Smooth muscle cell (in vitro differentiated cells): ENCODE data around the gene SSTR1. TPM values are rescaled to one million over a fixed set of nuclear protein-coding genes. Genes with fewer than 3 reads are reported as not detected.

Experiments used
- DNase-seq: peaks from one replicate; lab custom pipeline; 2025; ENCODE audit not compliant: unreplicated experiment; lab: John Stamatoyannopoulos, UW
- H2AFZ ChIP-seq: fragments of 200-600 bp; sonication (generic); 2 replicates; pipeline ENCODE4 v1.6.0; 2016; ENCODE audit warnings: antibody characterized with exemption, low read depth, mild to moderate bottlenecking
- H3F3A ChIP-seq: fragments of 200-600 bp; sonication (generic); 2 replicates; pipeline ENCODE4 v1.6.0; 2017; ENCODE audit warnings: antibody characterized with exemption, low read depth
- H3K27ac ChIP-seq: fragments of 200-600 bp; sonication (generic); 2 replicates; pipeline ENCODE4 v1.5.1; 2016; ENCODE audit warnings: low read depth, mild to moderate bottlenecking
- H3K27me3 ChIP-seq: fragments of 200-600 bp; sonication (generic); 2 replicates; pipeline ENCODE4 v1.6.1; 2016; ENCODE audit warnings: low read depth, mild to moderate bottlenecking
- H3K36me3 ChIP-seq: fragments of 200-600 bp; sonication (generic); 2 replicates; pipeline ENCODE4 v1.5.1; 2016; ENCODE audit warnings: low read depth
- H3K4me1 ChIP-seq: fragments of 200-600 bp; sonication (generic); 2 replicates; pipeline ENCODE4 v1.5.1; 2016; ENCODE audit warnings: low read depth
- H3K4me2 ChIP-seq: fragments of 200-600 bp; sonication (generic); 2 replicates; pipeline ENCODE4 v1.6.0; 2016; ENCODE audit warnings: mild to moderate bottlenecking
- H3K4me3 ChIP-seq: fragments of 200-600 bp; sonication (generic); 2 replicates; pipeline ENCODE4 v1.5.1; 2016; ENCODE audit warnings: mild to moderate bottlenecking
- H3K79me2 ChIP-seq: fragments of 200-600 bp; sonication (generic); 2 replicates; pipeline ENCODE4 v1.6.0; 2016; ENCODE audit warnings: low read depth, mild to moderate bottlenecking
- H3K9ac ChIP-seq: fragments of 200-600 bp; sonication (generic); 2 replicates; pipeline ENCODE4 v1.6.0; 2016; ENCODE audit warnings: low read depth
- H3K9me3 ChIP-seq: fragments of 200-600 bp; sonication (generic); replicated peaks from 2 replicates; pipeline ENCODE4 v1.5.1; 2016; ENCODE audit warnings: low read depth
- H4K20me1 ChIP-seq: fragments of 200-600 bp; sonication (generic); 2 replicates; pipeline ENCODE4 v1.6.0; 2016; ENCODE audit warnings: low read depth
- CTCF ChIP-seq: fragments of 200-600 bp; sonication (generic); IDR thresholded peaks from 2 replicates; pipeline ENCODE4 v1.5.1; 2017; ENCODE audit warnings: borderline replicate concordance, mild to moderate bottlenecking, antibody characterized with exemption; ENCODE audit not compliant: insufficient read depth, poor library complexity, severe bottlenecking
- WGBS: methylation state at CpG from one replicate; pipeline ENCODE4 v1.1.7; 2016; ENCODE audit warnings: low lambda C conversion rate; 5-methylcytosine and 5-hydroxymethylcytosine counted together
- polyA plus RNA-seq: library from polyadenylated mRNA; unstranded; fragments of >200 nt; fragmentation: Nextera tagmentation; extraction: Ambion mirVana; gene quantifications from 2 replicates; pipeline ENCODE4 v1.2.1, GENCODE V29; 2016
- total RNA-seq: library from RNA; depleted of rRNA; stranded (reverse); fragments of >200 nt; gene quantifications from 2 replicates; pipeline ENCODE4 v1.2.3, GENCODE V29; 2014

Gene SSTR1
- total and polyA plus RNA-seq, 2 experiments from 2014 or later, result 11.3 to 12.3 TPM

GRCh38 chr14:38252066-38252710, 44.5 kb downstream of the SSTR1 start:
- Histone ChIP-seq H3K79me2 (no peaks in the 10 kb centered on the region), H3K9ac (no peak overlapping the region), H3K36me3 (no peaks in the 10 kb centered on the region), H3K4me2 (peak overlapping the region; percentile 86), H3K27ac (no peak overlapping the region), H3K4me1 (no peaks in the 10 kb centered on the region), H3K4me3 (peak overlapping the region; percentile 2), H2AFZ (no peak overlapping the region), H3K9me3 (no peaks in the 10 kb centered on the region), H4K20me1 (no peaks in the 10 kb centered on the region), H3K27me3 (peaks cover 8% of the 10 kb centered on the region), H3F3A (peaks cover 5% of the 10 kb centered on the region)
- 83% methylated on average over 4 of the region's 4 CpGs for WGBS
- TF ChIP-seq CTCF, result no peak
- no peak for DNase-seq

- Histone ChIP-seq H3K79me2 (no peaks in the 10 kb centered on the region), H3K9ac (no peak overlapping the region), H3K36me3 (no peaks in the 10 kb centered on the region), H2AFZ (peak overlapping the region; percentile 42), H3K4me3 (peak overlapping the region; percentile 49), H3K27ac (no peak overlapping the region), H4K20me1 (no peaks in the 10 kb centered on the region), H3K4me1 (no peaks in the 10 kb centered on the region), H3K4me2 (peak overlapping the region; percentile 86), H3K9me3 (no peaks in the 10 kb centered on the region), H3K27me3 (peaks cover 8% of the 10 kb centered on the region), H3F3A (peaks cover 5% of the 10 kb centered on the region)
- no peak for DNase-seq
- 56% methylated on average over 4 of the region's 4 CpGs for WGBS
- TF ChIP-seq CTCF, result no peak
These were observed 46.0 kb downstream of the SSTR1 start for GRCh38 chr14:38253676-38254075.

DNA sequence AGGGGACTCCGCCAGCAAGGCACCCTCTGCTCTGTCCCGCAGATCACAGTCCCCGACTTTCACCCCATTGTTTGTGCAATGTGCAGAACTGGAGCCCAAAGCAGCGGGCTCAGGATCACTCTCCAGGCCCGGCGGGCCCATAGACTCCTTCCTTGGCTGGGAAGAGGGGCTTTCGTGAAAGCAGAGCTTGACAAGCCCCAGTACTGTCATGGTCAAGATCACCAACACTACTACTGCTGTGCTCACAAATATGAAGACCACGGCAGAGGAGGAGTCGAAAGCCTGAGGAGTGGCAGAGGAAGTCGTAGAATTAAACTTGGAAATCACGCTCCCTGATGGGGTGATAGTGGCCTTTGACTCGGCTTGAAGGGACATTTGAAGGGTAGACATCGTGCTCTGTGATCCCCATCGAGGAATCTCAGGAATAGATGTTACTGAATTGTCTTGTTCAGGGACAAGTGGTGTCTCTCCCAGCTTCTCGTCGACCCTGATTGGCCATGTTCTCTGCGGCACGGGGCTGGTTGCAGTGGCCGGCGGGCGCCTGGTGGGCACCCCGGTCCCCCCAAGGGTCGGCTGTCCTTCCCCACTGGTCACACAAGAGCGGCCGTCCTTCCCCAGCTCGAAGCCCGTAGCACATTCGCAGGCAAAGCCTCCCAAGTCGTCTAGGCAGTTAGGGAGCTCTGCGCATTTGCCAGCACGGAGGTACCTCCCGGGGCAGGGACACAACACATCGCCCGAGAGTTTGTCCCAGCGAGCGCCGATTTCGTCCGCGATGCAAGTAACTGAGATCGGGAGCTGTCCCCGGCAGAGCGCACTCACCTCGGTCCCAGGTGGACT, 47.1 kb downstream of the SSTR1 start:
- Histone ChIP-seq H3K4me3 (peak overlapping the region; percentile 49), H3K36me3 (no peaks in the 10 kb centered on the region), H3K9me3 (no peaks in the 10 kb centered on the region), H2AFZ (peak overlapping the region; percentile 84), H3K4me2 (peak overlapping the region; percentile 86), H3K27me3 (peaks cover 8% of the 10 kb centered on the region), H3F3A (peaks cover 5% of the 10 kb centered on the region), H3K9ac (no peak overlapping the region), H3K4me1 (no peaks in the 10 kb centered on the region), H4K20me1 (no peaks in the 10 kb centered on the region), H3K27ac (no peak overlapping the region), H3K79me2 (no peaks in the 10 kb centered on the region)
- DNase-seq, result no peak
- no peak for TF ChIP-seq CTCF
- 25% methylated on average over 40 of the region's 44 CpGs for WGBS
